ENCODE measurements around the gene ATP13A3. TPM values are rescaled to one million over a fixed set of nuclear protein-coding genes. Genes with fewer than 3 reads are reported as not detected.

The ATP13A3 gene
- total and polyA plus RNA-seq, 2 donors (not counting 1 experiment from before 2014, with no cell fraction given) = 222 to 285 TPM

DNA sequence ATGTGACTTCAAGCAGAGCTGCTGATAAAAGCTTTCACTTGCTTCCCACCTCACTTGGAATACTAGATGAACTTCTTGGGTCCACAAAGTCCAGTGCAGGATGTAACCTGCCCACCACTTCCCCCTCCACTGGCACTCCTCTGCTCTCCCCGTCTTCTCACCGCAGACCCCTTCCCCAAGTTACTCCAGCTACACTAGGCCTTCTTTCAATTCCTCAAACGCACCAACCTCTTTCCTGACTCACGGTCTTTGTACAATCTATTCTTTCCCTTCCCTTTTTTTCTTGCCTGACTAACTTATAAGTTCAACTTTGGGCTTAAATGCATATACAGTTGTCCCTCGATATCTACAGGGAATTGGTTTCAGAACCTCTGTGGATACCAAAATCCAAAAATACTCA, 5.2 kb upstream of the ATP13A3 start:
- H3K27ac ChIP-seq (ENCODE audit: insufficient read depth, low read length) = no peak overlapping the region
- H3K4me3 ChIP-seq (replicated peaks in 1 of 4; ENCODE audit: control extremely low read depth in 1 of 4, insufficient read depth in 1 of 4, low read depth in 3 of 4, low read length in 4 of 4) = no peak overlapping the region
- no peaks in the 10 kb centered on the region for H3K79me2 ChIP-seq (ENCODE audit: control insufficient read depth, insufficient read depth, low read length)
- no peaks in the 10 kb centered on the region for H4K20me1 ChIP-seq (ENCODE audit: control insufficient read depth, extremely low read depth, insufficient read depth, low read length)
- no peaks in the 10 kb centered on the region for H3K36me3 ChIP-seq (ENCODE audit: control insufficient read depth, insufficient read depth, low read length)
- no peak for DNase-seq (ENCODE audit: low read depth in 2 of 2)
- no peaks in the 10 kb centered on the region for H3K9me3 ChIP-seq (ENCODE audit: control insufficient read depth, insufficient read depth, low read depth, low read length)
- no peak overlapping the region for H3K9ac ChIP-seq (ENCODE audit: insufficient read depth, low read length)
- H3K4me1 ChIP-seq (ENCODE audit: control insufficient read depth, extremely low read depth, insufficient read depth, low read length) = peaks cover 29% of the 10 kb centered on the region
- TF ChIP-seq, protein P1, sequence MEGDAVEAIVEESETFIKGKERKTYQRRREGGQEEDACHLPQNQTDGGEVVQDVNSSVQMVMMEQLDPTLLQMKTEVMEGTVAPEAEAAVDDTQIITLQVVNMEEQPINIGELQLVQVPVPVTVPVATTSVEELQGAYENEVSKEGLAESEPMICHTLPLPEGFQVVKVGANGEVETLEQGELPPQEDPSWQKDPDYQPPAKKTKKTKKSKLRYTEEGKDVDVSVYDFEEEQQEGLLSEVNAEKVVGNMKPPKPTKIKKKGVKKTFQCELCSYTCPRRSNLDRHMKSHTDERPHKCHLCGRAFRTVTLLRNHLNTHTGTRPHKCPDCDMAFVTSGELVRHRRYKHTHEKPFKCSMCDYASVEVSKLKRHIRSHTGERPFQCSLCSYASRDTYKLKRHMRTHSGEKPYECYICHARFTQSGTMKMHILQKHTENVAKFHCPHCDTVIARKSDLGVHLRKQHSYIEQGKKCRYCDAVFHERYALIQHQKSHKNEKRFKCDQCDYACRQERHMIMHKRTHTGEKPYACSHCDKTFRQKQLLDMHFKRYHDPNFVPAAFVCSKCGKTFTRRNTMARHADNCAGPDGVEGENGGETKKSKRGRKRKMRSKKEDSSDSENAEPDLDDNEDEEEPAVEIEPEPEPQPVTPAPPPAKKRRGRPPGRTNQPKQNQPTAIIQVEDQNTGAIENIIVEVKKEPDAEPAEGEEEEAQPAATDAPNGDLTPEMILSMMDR (conservative IDR thresholded peaks at IDR 0.05 in 1 of 2, IDR thresholded peaks at IDR 0.05 in 1 of 2; ENCODE audit: low read depth in 1 of 2, low read length in 2 of 2) = no peak
- TF ChIP-seq EZH2 (IDR thresholded peaks at IDR 0.05; ENCODE audit: low read length, missing control alignments) = no peak
- no peaks in the 10 kb centered on the region for H3K27me3 ChIP-seq (ENCODE audit: control insufficient read depth, insufficient read depth, low read length)
- no peak overlapping the region for H3K4me2 ChIP-seq (ENCODE audit: extremely low read depth, insufficient read depth, low read length)
- H2AFZ ChIP-seq (ENCODE audit: low read length) = no peak overlapping the region

DNA sequence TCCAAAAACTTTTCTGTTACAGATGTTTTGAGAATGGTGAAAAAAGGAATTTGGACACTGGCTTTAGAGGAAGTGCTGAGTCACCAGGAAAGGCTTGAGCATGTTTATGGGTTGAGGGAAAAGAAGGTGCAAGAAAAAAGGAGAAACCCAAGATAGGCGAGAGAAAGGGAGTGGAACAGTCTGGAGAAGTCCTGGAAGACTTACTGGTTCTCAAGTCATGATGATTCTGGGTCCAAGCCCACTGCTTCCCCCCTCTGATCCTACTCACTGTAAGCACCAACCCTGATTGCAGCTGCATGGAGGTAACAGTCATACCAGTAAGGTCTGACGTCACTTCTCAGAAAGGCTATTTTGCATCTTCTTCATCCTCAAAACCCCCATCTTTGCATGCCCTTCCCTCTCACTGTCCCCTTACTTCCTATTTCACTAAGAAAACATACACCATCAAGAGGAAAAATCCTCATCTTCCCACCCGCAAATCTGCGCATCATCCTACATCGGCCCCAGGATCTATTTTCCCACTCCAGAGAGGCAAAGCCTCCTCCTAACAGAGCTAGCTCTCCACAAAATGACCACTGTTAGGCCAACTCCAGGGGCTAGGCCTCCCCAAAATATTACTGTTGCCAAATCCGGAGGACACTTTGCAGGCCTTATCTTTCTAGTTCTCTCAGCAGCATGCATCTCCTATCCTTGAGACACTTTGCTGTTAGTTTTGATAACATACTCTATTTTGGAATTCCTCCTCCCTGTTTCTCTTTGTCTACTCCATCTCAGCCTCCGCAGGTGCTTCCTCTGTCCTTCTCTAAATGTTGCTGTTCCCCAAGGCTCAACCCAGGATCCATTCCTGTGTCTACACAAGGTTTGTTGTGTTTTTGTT, 3.2 kb upstream of the ATP13A3 start:
- H3K4me1 ChIP-seq (ENCODE audit: control insufficient read depth, extremely low read depth, insufficient read depth, low read length) = peaks cover 28% of the 10 kb centered on the region
- no peak overlapping the region for H3K4me3 ChIP-seq (replicated peaks in 1 of 4; ENCODE audit: control extremely low read depth in 1 of 4, insufficient read depth in 1 of 4, low read depth in 3 of 4, low read length in 4 of 4)
- H3K9ac ChIP-seq (ENCODE audit: insufficient read depth, low read length) = no peak overlapping the region
- H3K79me2 ChIP-seq (ENCODE audit: control insufficient read depth, insufficient read depth, low read length) = peaks cover 14% of the 10 kb centered on the region
- no peaks in the 10 kb centered on the region for H4K20me1 ChIP-seq (ENCODE audit: control insufficient read depth, extremely low read depth, insufficient read depth, low read length)
- no peaks in the 10 kb centered on the region for H3K27me3 ChIP-seq (ENCODE audit: control insufficient read depth, insufficient read depth, low read length)
- no peak overlapping the region for H2AFZ ChIP-seq (ENCODE audit: low read length)
- H3K9me3 ChIP-seq (ENCODE audit: control insufficient read depth, insufficient read depth, low read depth, low read length) = no peaks in the 10 kb centered on the region
- H3K36me3 ChIP-seq (ENCODE audit: control insufficient read depth, insufficient read depth, low read length) = no peaks in the 10 kb centered on the region
- H3K27ac ChIP-seq (ENCODE audit: insufficient read depth, low read length) = peak overlapping the region; percentile 57
- peak; percentile 56 to 60 for DNase-seq (ENCODE audit: low read depth in 2 of 2)
- H3K4me2 ChIP-seq (ENCODE audit: extremely low read depth, insufficient read depth, low read length) = peak overlapping the region; percentile 18
- TF ChIP-seq, protein P1 (conservative IDR thresholded peaks at IDR 0.05 in 1 of 2, IDR thresholded peaks at IDR 0.05 in 1 of 2; ENCODE audit: low read depth in 1 of 2, low read length in 2 of 2) = no peak
- TF ChIP-seq EZH2 (IDR thresholded peaks at IDR 0.05; ENCODE audit: low read length, missing control alignments) = no peak

DNA sequence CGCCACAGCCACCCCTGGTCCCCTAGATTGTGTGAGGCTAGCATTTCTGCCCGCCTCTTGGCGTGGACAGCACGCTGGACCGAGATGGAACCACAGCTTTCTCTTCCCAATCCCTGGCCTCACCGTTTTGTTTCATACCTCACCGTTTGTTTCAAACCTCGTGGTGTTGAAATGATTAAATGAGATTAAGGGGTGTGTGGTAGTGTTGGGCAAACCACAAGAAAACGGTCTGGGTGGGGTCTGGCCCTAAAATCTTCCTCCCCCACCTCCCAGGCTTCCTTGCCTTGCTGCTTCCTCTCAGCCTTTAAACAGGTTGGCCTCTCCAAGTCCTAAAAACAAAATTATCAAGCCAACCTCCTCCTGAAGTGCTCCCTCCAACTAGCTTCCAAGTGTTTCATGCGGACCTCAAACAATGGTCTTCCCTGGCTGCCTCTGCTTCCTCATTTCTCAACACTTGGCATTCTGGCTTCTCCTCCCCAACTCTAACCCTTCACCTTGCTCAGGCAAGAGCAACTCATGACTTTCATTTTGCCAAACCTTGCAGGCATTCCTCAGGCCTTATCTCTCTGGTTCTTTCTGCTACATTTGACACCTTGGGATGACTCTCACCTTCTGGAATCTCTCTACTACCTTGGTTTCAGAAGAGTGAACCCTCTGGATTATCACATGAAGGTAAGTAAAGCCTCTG, 1.4 kb upstream of the ATP13A3 start:
- Histone ChIP-seq H3K27ac (ENCODE audit: insufficient read depth, low read length) (peak overlapping the region; percentile 84), H3K4me3 (replicated peaks in 1 of 4; ENCODE audit: control extremely low read depth in 1 of 4, insufficient read depth in 1 of 4, low read depth in 3 of 4, low read length in 4 of 4) (peak overlapping the region in 1 of 4 experiments; percentile 97), H3K4me1 (ENCODE audit: control insufficient read depth, extremely low read depth, insufficient read depth, low read length) (peaks cover 18% of the 10 kb centered on the region), H3K27me3 (ENCODE audit: control insufficient read depth, insufficient read depth, low read length) (no peaks in the 10 kb centered on the region), H2AFZ (ENCODE audit: low read length) (no peak overlapping the region), H3K9me3 (ENCODE audit: control insufficient read depth, insufficient read depth, low read depth, low read length) (no peaks in the 10 kb centered on the region), H3K9ac (ENCODE audit: insufficient read depth, low read length) (no peak overlapping the region), H3K4me2 (ENCODE audit: extremely low read depth, insufficient read depth, low read length) (peak overlapping the region; percentile 90), H4K20me1 (ENCODE audit: control insufficient read depth, extremely low read depth, insufficient read depth, low read length) (no peaks in the 10 kb centered on the region), H3K36me3 (ENCODE audit: control insufficient read depth, insufficient read depth, low read length) (no peaks in the 10 kb centered on the region), H3K79me2 (ENCODE audit: control insufficient read depth, insufficient read depth, low read length) (peaks cover 31% of the 10 kb centered on the region)
- TF ChIP-seq, protein P1 (conservative IDR thresholded peaks at IDR 0.05 in 1 of 2, IDR thresholded peaks at IDR 0.05 in 1 of 2; ENCODE audit: low read depth in 1 of 2, low read length in 2 of 2) = no peak
- no peak for TF ChIP-seq EZH2 (IDR thresholded peaks at IDR 0.05; ENCODE audit: low read length, missing control alignments)
- peak in 1 of 2 donors; percentile 63 for DNase-seq (ENCODE audit: low read depth in 2 of 2)
